Measurements from ENCODE around the gene NEK7.
"Not testable (repeated sequence)": the region's sequence is repeated elsewhere in the genome, so short reads cannot be mapped to it uniquely, and the experiment has no call there.

Gene NEK7

DNA sequence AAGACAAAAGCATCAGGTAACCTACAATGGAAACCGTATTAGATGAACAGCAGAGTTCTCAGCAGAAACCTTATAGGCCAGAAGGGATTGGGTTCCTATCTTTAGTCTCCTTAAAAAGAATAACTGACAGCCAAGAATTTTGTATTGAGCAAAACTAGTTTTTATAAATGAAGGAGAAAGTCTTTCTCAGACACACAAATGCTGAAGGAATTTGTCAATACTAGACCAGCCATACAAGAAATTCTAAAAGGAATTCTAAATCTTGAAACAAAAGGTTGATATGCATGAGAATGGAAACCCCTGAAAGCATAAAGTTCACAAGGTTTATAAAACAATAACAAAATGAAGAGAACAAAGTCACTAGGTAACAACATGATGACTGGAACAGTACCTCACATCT is 58.1 kb downstream of the NEK7 start:
- no peak overlapping the region for H3K27ac ChIP-seq (ENCODE audit: low read depth, low read length)
- no peaks in the 10 kb centered on the region for H3K9me2 ChIP-seq (replicated peaks; ENCODE audit: insufficient read depth, low read length)
- no peaks in the 10 kb centered on the region; the same call in 1 of the 2 replicates for H3K36me3 ChIP-seq (ENCODE audit: low read length)
- H3F3A ChIP-seq (ENCODE audit: insufficient read depth): no peaks in the 10 kb centered on the region
- H3K9ac ChIP-seq (ENCODE audit: low read length): no peak overlapping the region
- TF ChIP-seq EZH2phosphoT487 (conservative IDR thresholded peaks at IDR 0.05; ENCODE audit: low read length): no peak
- TF ChIP-seq, protein P1, sequence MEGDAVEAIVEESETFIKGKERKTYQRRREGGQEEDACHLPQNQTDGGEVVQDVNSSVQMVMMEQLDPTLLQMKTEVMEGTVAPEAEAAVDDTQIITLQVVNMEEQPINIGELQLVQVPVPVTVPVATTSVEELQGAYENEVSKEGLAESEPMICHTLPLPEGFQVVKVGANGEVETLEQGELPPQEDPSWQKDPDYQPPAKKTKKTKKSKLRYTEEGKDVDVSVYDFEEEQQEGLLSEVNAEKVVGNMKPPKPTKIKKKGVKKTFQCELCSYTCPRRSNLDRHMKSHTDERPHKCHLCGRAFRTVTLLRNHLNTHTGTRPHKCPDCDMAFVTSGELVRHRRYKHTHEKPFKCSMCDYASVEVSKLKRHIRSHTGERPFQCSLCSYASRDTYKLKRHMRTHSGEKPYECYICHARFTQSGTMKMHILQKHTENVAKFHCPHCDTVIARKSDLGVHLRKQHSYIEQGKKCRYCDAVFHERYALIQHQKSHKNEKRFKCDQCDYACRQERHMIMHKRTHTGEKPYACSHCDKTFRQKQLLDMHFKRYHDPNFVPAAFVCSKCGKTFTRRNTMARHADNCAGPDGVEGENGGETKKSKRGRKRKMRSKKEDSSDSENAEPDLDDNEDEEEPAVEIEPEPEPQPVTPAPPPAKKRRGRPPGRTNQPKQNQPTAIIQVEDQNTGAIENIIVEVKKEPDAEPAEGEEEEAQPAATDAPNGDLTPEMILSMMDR (IDR thresholded peaks at IDR 0.05; ENCODE audit: insufficient read depth, low read length, poor library complexity, severe bottlenecking): no peak
- no peaks in the 10 kb centered on the region for H4K20me1 ChIP-seq (ENCODE audit: low read depth, low read length)
- H3K9me3 ChIP-seq (ENCODE audit: insufficient read depth, low read length): no peaks in the 10 kb centered on the region
- no peak overlapping the region for H3K4me3 ChIP-seq (ENCODE audit: insufficient read depth, low read length, poor library complexity, severe bottlenecking)
- no peaks in the 10 kb centered on the region for H3K27me3 ChIP-seq (ENCODE audit: low read length)
- H3K79me2 ChIP-seq (ENCODE audit: insufficient read depth, low read length): no peaks in the 10 kb centered on the region; the same call in 1 of the 2 replicates
- H3K4me2 ChIP-seq (ENCODE audit: low read depth, low read length, poor library complexity, severe bottlenecking): no peak overlapping the region
- no peak overlapping the region for H2AFZ ChIP-seq (ENCODE audit: low read depth, low read length, severe bottlenecking)

DNA sequence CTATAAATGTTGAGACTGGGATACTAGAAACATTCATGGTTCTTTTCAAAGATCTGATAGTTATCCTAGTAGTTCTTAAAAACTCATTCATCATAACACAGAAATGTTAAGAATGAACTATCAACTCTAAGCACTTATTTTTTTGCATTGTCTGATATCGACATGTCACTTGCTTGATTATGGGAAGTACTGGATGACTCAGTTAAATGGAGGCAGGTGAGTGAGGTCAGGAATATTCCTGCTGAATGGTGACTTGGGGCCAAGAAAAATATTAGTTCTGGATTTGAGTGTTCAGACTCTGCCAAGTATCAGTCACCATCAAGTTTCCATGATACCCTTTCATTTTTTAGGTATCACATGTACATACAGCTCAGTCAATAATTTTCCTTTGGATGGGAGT is 63.6 kb downstream of the NEK7 start:
- no peaks in the 10 kb centered on the region for H3K27me3 ChIP-seq (ENCODE audit: low read length)
- H3K9me3 ChIP-seq (ENCODE audit: insufficient read depth, low read length): no peaks in the 10 kb centered on the region
- no peak overlapping the region for H3K4me3 ChIP-seq (ENCODE audit: insufficient read depth, low read length, poor library complexity, severe bottlenecking)
- H3F3A ChIP-seq (ENCODE audit: insufficient read depth): no peaks in the 10 kb centered on the region
- no peak overlapping the region for H2AFZ ChIP-seq (ENCODE audit: low read depth, low read length, severe bottlenecking)
- H4K20me1 ChIP-seq (ENCODE audit: low read depth, low read length): no peaks in the 10 kb centered on the region
- H3K4me2 ChIP-seq (ENCODE audit: low read depth, low read length, poor library complexity, severe bottlenecking): no peak overlapping the region
- TF ChIP-seq EZH2phosphoT487 (conservative IDR thresholded peaks at IDR 0.05; ENCODE audit: low read length): no peak
- TF ChIP-seq, protein P1 (IDR thresholded peaks at IDR 0.05; ENCODE audit: insufficient read depth, low read length, poor library complexity, severe bottlenecking): no peak
- H3K9me2 ChIP-seq (replicated peaks; ENCODE audit: insufficient read depth, low read length): no peaks in the 10 kb centered on the region
- no peaks in the 10 kb centered on the region for H3K36me3 ChIP-seq (ENCODE audit: low read length)
- no peak overlapping the region for H3K9ac ChIP-seq (ENCODE audit: low read length)
- no peak overlapping the region for H3K27ac ChIP-seq (ENCODE audit: low read depth, low read length)
- no peaks in the 10 kb centered on the region for H3K79me2 ChIP-seq (ENCODE audit: insufficient read depth, low read length)

DNA sequence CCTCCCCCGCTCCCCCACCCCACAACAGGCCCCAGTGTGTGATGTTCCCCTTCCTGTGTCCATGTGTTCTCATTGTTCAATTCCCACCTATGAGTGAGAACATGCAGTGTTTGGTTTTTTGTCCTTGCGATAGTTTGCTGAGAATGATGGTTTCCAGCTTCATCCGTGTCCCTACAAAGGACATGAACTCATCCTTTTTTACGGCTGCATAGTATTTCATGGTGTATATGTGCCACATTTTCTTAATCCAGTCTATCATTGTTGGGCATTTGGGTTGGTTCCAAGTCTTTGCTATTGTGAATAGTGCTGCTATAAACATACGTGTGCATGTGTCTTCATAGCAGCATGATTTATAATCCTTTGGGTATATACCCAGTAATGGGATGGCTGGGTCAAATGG is 70.2 kb downstream of the NEK7 start:
- not testable (repeated sequence) for H3K9me3 ChIP-seq (ENCODE audit: insufficient read depth, low read length); H3K9me2 ChIP-seq (replicated peaks; ENCODE audit: insufficient read depth, low read length); H3K4me3 ChIP-seq (ENCODE audit: insufficient read depth, low read length, poor library complexity, severe bottlenecking); H2AFZ ChIP-seq (ENCODE audit: low read depth, low read length, severe bottlenecking); H4K20me1 ChIP-seq (ENCODE audit: low read depth, low read length); H3F3A ChIP-seq (ENCODE audit: insufficient read depth); H3K4me2 ChIP-seq (ENCODE audit: low read depth, low read length, poor library complexity, severe bottlenecking); H3K79me2 ChIP-seq (ENCODE audit: insufficient read depth, low read length); H3K27me3 ChIP-seq (ENCODE audit: low read length); H3K36me3 ChIP-seq (ENCODE audit: low read length); H3K27ac ChIP-seq (ENCODE audit: low read depth, low read length); H3K9ac ChIP-seq (ENCODE audit: low read length)

DNA sequence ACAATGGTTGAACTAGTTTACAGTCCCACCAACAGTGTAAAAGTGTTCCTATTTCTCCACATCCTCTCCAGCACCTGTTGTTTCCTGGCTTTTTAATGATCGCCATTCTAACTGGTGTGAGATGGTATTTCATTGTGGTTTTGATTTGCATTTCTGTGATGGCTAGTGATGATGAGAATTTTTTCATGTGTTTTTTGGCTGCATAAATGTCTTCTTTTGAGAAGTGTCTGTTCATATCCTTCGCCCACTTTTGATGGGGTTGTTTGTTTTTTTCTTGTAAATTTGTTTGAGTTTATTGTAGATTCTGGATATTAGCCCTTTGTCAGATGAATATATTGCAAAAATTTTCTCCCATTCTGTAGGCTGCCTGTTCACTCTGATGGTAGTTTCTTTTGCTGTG is 70.7 kb downstream of the NEK7 start:
- not testable (repeated sequence) for H3K27me3 ChIP-seq (ENCODE audit: low read length); H3K79me2 ChIP-seq (ENCODE audit: insufficient read depth, low read length); H3K4me3 ChIP-seq (ENCODE audit: insufficient read depth, low read length, poor library complexity, severe bottlenecking); H3K4me2 ChIP-seq (ENCODE audit: low read depth, low read length, poor library complexity, severe bottlenecking); H3K9me3 ChIP-seq (ENCODE audit: insufficient read depth, low read length); H3K36me3 ChIP-seq (ENCODE audit: low read length); H2AFZ ChIP-seq (ENCODE audit: low read depth, low read length, severe bottlenecking); H3K27ac ChIP-seq (ENCODE audit: low read depth, low read length); H4K20me1 ChIP-seq (ENCODE audit: low read depth, low read length); H3K9ac ChIP-seq (ENCODE audit: low read length); H3F3A ChIP-seq (ENCODE audit: insufficient read depth); H3K9me2 ChIP-seq (replicated peaks; ENCODE audit: insufficient read depth, low read length)
